Coronary artery (tissue), 2 donors: ENCODE results near the gene ACSL3.

Experiments
- DNase-seq: peaks from one replicate; pipeline ENCODE4 v3.0.0-alpha.2; 2017; ENCODE audit warnings: low spot score
- H3K27ac ChIP-seq, 2 donors: fragments of 200-600 bp; sonication (generic); one replicate each; pipeline ENCODE4 v1.5.1; 2016 to 2019
- H3K4me3 ChIP-seq: fragments of 200-600 bp; sonication (generic); 2 replicates; pipeline ENCODE4 v1.5.1; 2016; ENCODE audit warnings: mild to moderate bottlenecking, moderate library complexity
- TF ChIP-seq, protein P1 (sequence below): fragments of 200-600 bp; sonication (generic); IDR thresholded peaks from one replicate; pipeline ENCODE4 v1.5.1; 2019; ENCODE audit warnings: antibody characterized with exemption

Gene ACSL3

DNA sequence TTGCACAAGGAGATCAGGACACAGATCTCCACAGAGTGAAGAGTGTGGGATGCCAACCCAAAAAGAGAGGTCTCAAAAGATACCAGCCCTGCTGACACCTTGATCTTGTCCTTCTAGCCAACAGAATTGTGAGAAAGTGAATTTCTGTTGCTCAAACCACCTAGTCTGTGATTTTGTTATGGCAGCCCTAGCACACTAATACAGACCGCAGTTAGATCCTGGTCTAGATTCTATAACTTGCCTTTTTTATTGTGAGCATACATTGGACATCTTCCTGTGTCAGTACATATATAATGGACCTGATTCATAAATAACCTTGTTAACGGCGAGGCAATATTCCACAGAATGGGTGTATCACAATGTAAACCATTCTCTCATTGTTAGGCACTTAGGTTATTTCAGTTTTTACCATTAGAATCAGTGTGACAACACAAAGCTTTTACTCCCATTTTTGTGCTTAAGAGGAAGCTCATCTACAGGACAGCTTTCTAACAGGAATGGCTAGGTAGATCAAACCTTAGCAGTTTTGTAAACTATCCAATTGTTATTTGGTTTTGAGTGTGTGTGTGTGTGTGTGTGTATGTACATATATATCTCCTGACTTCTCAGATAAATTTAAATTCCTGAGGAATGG is 89.0 kb downstream of the ACSL3 start:
- no peak overlapping the region for H3K27ac ChIP-seq
- DNase-seq: no peak
- TF ChIP-seq, protein P1, sequence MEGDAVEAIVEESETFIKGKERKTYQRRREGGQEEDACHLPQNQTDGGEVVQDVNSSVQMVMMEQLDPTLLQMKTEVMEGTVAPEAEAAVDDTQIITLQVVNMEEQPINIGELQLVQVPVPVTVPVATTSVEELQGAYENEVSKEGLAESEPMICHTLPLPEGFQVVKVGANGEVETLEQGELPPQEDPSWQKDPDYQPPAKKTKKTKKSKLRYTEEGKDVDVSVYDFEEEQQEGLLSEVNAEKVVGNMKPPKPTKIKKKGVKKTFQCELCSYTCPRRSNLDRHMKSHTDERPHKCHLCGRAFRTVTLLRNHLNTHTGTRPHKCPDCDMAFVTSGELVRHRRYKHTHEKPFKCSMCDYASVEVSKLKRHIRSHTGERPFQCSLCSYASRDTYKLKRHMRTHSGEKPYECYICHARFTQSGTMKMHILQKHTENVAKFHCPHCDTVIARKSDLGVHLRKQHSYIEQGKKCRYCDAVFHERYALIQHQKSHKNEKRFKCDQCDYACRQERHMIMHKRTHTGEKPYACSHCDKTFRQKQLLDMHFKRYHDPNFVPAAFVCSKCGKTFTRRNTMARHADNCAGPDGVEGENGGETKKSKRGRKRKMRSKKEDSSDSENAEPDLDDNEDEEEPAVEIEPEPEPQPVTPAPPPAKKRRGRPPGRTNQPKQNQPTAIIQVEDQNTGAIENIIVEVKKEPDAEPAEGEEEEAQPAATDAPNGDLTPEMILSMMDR: no peak
- H3K4me3 ChIP-seq: no peak overlapping the region

DNA sequence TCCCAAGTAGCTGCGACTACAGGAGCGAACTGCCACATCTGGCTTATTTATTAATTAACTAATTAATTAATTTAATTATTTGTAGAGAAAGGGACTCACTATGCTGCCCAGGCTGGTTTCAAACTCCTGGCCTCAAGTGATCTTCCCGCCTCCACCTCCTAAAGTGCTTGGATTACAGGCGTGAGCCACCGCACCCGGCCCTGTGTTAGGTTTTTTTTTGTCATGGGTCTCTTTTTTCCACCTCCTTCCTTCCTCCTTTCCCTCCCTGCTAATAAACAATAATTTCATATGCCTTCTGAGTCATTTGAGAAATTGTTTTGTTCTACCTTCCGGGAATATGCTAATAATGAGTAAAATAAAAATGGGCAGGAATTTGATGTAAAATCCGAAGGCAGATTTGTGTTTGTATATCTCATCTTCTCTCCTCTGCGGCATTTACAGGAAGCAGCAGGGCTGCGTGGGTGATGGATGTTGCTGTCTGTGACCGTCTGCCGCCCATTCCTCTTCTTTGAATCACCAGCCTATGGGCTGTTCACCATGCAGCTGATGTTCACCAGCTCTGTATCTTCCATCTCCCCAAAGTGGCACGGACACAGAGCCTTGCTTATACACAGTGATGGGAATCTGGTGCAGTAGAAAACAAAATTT is 89.9 kb downstream of the ACSL3 start:
- Histone ChIP-seq H3K4me3 (no peak overlapping the region), H3K27ac (no peak overlapping the region)
- TF ChIP-seq, protein P1: no peak
- DNase-seq: no peak

DNA sequence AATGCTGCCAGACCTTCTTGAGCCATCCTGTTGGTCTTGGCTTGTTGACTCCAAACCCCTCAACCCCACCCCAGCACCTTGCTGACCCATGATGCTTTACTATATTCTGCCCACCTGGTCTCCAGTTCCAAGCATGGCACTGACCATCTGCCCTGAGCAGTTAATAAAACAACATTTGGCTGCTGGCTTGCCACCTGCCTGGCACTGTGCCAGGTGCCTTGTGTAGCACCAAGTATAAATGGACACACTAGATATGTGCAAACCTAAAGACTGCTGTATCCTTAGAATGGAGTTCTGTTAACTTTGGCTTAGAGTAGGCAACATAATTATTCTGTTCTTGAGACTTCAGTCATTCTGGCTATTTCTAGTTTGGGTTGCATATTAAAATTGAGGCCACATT is 91.4 kb downstream of the ACSL3 start:
- no peak for DNase-seq
- H3K27ac ChIP-seq: no peak overlapping the region
- no peak overlapping the region for H3K4me3 ChIP-seq
- TF ChIP-seq, protein P1: no peak

DNA sequence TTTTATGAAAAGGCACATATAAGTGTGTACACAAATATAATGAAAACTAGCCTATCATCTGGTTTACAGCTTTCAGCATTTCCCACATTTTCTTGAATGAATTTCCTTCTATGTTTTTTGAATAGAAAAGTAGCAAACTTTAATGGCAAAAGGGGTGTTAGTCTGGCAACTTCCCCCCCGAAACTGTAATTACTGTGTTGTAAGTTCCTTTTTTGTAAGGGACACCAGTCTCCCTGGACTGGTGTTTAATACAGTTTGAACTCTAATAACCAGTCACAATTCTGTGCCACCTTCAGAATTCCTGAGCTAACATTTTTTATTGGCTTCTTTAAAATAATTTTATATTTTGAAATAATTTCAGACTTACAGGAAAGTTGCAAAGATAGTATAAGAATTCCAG is 94.2 kb downstream of the ACSL3 start:
- H3K27ac ChIP-seq: no peak overlapping the region
- no peak overlapping the region for H3K4me3 ChIP-seq
- TF ChIP-seq, protein P1: no peak
- no peak for DNase-seq

DNA sequence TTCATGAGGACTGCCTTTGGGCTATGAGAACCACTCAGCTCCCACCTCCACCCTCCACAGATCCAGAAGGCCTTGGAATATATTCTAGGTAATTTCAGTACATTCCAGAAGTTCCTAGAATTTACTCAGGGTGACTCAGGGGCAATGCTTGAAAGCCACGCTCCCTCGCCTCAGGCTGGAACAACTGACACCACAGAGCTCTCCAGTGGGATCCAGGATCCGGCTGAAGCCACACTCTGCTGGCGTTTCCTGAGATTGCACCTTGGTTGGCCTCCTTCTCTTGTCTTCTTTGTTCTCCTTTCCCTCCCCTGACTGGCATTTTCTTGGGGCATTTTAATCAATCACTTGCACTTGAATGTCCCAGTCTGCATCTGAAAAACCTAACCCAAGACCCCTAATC is 98.5 kb downstream of the ACSL3 start:
- Histone ChIP-seq H3K4me3 (no peak overlapping the region), H3K27ac (no peak overlapping the region)
- TF ChIP-seq, protein P1: no peak
- no peak for DNase-seq

DNA sequence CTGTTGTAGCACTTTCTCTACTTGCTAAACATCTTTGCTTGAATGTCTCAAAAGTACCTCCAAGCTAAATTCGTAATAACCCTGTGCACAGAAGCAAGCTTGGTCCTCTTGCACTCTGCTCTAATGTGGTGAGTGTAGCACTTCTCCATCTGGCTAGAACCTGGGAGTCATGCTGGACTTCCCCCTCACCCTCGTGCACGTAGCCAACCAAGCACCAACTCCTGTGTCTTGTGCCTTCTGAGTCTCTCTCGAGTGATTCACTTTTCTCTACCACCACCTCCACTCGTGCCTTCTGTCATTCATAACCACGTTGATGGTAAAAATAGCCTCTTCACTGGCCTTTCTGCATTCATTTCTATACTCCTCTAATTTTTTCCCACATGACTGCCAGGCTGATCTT is 99.3 kb downstream of the ACSL3 start:
- TF ChIP-seq, protein P1: no peak
- Histone ChIP-seq H3K27ac (no peak overlapping the region), H3K4me3 (no peak overlapping the region)
- DNase-seq: no peak

DNA sequence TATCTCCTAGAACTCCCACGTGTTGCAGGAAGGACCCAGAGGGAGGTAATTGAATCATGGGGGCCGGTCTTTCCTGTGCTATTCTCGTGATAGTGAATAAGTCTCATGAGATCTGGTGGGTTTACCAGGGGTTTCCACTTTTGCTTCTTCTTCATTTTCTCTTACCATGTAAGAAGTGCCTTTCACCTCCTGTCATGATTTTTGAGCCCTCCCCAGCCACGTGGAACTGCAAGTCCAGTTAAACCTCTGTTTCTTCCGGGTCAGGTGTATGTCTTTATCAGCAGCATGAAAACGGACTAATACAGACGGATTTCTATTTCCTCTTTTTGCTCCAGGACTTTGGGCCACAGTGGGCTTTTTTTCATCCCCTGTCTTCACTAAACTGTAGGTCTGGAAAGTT is 102.8 kb downstream of the ACSL3 start:
- DNase-seq: no peak

More for the DNA sequence above, 102.8 kb downstream of the ACSL3 start:
- no peak overlapping the region for H3K4me3 ChIP-seq
- H3K27ac ChIP-seq: no peak overlapping the region
- TF ChIP-seq, protein P1: no peak
